Measurements from ENCODE around the gene MCAM.

The MCAM gene

DNA sequence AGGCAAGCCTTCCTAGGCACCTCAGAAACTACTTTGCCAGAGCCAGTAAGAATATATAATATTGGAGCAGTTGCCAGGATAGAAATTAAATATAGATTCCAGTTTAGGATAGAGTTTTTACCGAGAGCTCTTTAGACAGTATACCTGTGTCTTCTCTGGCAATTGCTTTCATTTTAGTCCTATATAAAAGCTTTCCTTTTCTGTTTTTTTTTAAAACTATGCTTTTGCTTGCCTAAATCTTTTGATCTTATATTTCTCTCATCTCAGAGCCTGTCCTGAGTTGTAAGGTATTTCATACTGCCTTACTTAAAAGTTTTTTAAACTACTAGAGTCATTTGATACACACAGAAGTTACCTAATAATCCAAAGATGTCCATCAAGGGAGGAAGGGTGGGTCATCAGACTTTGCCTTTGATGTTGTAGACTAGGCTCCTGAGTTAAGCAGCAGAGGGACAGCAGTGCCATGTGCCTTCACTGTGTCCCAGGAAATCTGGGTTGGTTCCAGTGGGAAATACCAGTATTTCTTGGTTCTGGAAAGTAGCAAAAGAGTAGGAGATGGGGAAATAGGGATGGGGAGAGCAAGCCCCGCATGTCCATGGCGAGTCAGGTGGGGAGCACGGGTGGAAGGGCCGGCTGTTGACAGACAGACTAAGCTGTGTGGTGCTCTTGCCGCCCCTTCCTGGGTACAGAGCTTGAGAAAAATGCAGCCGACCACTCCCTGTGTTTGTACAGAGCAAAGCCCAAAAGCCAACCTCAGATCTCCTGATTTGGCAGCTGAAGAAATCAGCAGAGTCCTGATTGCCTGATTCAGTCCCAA, 11.2 kb downstream of the MCAM start:
- no peak for DNase-seq

DNA sequence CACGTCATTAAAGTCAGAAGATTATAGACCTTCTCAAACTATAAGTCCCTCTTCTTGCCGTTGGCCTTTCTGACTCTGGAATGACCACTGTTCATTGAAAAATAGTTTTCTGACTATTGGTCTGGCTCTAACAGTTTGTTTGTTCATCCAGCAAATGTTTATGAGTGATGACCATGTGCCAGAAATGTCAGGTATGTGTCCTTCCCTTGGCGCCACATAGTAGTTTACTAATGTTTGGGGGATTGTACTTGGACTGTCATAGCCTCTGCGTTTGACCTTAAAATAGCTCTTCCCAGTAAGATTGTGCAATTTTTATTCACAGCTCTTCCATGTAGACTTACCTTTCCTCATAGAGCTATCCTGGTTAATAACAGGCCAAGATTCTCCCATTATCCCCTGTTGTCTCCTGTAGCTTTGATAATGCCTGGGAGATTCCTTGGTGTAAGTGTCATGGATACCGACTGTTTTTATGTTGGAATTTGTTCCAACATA, 13.7 kb downstream of the MCAM start:
- DNase-seq, result no peak

DNA sequence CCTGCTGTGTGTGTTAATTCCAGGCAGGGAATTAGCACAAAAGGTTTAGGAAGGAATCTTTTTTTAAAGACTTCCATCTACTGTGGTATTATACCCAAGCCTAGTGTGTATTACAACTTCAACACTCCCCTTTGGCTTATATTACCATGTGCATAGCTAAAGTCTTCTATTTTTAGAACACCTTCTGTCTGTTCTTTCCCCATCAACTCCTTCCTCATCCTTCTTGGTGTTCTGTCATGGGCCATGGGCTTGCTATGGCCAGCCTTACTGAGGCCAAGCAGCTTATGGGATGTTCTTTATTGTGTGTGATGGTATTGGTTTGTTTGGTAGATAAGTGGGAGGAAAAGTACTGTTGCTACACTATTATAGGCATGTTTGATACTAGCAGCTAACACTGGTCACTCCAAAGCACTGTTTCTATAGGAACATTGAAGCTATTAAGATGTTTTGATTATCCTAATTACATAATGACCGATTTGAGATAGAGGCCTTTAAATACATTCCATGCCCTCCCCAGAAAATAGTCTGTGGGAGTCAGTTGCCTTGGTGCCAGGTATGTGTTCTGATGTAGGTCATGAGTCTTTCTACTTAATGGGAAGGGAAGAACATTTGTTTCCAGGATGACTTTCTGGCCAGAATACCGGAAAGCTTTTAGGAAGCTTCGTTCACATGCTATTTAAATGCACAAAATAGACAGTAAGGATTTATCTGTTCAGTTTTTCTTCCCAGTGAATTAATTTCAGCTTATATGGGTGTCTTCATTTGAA, 16.5 kb downstream of the MCAM start:
- no peak for DNase-seq

DNA sequence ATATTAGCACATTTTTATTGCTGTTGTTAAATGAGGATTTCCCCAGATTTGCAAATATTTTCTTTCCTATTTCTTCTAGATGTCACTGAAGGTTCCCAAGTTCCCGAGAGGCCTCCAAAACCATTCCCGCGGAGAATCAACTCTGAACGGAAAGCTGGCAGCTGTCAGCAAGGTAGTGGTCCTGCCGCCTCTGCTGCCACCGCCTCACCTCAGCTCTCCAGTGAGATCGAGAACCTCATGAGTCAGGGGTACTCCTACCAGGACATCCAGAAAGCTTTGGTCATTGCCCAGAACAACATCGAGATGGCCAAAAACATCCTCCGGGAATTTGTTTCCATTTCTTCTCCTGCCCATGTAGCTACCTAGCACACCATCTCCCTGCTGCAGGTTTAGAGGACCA, 17.5 kb downstream of the MCAM start:
- no peak for DNase-seq

DNA sequence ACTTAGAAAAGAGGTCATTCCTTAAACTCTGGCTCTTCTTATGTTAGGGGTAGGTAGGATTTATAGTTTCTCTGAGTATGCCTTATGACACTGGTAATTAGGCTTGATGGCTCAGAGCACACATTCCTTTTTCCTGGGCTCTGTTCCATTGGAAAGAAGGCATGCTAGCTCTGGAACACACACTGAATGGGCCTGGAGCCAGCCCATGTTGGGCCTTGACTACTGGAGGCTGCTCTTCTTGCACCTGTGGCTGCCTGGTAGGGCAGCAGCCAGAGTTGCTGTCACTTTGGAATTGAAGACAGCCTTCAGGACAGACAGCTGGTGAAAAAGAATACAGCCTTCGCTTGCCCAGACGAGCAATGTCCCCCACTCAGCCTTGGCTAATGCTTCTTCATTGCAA, 18.2 kb downstream of the MCAM start:
- no peak for DNase-seq

DNA sequence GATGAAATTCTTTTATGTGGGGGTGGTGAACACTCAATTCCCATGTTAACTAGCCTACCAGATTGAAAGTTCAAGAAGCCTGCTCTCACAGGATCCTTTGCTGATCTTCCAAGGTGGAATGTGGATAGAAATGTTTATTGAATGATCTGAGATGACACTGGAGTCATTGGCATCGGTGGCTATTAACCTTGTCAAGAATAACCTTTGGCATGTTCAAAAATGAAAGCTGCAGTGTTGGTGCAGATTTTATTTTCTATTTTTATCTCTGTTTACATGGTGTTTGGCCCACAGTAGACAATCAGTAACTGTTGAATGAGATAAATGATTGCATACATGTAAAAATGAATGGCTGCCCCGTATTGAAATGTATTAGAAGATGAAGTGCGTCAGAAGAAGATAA, 19.0 kb downstream of the MCAM start:
- DNase-seq, result no peak

DNA sequence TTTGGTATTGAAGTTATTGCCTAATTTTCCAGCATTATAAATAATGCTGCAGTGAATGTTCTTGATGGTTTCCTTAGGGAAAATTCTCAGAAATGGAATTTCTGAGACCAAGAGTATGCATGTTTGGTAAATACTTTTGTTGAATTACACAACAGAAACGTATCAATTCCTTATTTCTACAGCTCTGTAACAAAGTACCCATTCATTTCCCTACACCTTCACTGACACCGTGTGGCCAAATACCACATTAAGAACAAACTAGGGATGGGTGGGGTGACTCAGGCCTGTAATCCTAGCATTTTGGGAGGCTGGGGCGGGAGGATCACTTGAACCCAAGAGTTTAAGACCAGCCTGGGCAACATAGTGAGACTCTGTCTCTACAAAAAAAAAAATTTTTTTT, 21.8 kb downstream of the MCAM start:
- no peak for DNase-seq

DNA sequence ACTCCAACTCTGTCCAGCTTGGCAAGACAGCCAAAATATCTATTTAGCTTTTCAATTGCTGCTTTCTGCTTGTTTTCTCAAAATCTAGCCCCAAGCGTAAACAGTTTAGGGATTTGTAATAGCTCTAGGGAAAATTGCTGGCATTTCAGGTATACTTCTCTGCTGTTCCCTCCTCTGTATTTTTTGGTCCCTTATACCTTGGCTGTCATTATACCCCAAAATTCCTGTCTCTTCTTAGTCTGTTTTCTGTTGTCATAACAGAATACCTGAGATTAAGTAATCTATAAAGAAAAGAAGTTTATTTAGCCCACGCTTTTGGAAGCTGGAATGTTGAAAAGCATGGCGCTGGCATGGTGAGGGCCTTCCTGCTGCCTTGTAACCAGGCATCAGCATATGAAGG, 23.5 kb downstream of the MCAM start:
- no peak for DNase-seq

DNA sequence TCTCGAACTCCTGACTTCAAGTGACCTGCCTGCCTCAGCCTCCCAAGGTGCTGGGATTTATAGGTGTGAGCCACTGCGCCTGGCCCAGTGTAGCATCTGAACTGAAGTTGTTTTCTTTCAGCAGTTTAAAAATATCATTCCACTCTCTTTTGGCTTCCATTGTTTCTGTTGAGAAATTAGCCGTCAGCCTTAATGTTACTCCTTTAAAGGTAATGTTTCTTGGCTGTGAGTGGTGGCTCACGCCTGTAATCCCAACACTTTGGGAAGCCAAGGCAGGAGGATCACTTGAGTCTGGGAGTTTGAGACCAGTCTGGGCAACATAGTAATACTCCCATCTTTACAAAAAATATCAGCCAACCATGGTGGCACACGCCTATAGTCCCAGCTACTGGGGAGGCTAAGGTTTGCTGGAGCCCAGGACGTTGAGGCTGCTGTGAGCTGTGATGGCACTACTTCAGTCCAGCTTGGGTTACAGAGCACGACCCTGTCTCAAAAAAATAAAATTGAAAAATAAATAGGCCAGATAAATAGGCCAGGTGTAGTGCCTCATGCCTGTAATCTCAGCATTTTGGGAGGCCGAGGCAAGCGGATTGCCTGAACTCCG, 25.9 kb downstream of the MCAM start:
- no peak for DNase-seq

DNA sequence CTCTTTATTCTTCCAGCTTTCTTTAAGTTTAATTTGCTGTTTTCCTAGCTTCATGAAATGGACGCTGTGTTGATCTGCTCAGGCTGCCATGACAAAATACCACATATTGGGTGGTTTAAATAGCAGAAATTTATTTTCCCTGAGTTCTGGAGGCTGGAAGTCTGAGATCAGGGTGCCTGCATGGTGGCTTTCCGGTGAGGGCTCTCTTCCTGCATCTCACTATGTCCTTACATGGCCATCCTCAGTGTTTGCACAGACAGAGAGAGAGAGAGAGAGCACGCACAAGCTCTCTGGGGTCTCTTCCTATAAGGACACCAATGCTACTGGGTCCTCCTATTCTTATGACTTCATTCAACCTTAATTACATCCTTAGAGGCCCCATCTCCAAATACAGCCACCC, 28.7 kb downstream of the MCAM start:
- no peak for DNase-seq

DNA sequence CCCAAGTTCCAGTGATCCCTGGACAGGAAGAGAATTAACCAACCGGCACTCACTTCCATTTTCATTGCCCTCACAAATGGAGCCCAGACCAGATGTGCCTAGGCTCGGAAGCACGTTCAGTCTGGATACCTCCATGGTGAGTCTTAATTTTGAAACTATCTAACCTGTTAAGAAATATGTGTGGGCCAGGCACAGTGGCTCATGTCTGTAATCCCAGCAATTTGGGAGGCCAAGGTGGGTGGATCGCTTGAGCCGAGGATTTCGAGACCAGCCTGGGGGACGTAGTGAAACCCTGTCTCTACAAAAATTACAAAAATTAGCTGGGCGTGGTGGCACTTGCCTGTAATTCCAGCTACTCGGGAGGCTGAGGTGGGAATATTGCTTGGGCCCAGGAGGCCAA, 31.5 kb downstream of the MCAM start:
- no peak for DNase-seq

DNA sequence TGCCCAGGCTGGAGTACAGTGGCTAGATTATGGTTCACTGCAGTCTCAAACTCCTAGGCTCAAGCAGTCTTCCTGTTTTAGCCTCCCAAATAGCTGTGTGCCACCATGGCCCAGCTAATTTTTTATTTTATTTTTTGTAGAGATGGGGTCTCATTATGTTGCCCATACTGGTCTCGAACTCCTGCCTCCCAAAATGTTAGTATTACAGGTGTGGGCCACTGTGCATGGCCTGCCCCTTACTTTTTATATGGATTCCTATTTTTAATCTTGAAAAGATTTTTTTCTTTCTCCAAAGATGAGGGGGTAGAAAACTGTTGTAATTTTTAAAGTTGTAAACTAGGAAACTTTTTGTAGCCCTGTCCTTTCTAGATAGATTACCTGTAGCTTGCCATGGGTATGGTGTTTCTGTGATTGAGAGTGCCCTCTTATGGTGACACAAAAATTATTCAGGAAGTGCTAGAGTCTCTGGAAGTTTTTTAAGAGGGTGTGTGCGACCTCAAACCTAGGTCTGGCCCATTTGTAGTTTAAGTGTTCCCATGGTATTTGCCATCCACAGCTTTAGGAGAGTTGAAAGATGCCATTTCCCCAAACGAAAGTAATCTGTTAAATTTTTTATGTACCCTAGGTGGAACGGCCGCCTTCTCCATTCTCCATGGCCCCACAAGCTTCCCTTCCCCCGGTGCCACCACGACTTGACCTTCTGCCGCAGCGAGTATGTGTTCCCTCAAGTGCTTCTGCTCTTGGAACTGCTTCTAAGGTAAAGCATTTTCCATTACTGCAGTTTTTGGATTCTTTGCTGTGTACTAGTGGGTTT, 32.4 kb downstream of the MCAM start:
- DNase-seq, result no peak

DNA sequence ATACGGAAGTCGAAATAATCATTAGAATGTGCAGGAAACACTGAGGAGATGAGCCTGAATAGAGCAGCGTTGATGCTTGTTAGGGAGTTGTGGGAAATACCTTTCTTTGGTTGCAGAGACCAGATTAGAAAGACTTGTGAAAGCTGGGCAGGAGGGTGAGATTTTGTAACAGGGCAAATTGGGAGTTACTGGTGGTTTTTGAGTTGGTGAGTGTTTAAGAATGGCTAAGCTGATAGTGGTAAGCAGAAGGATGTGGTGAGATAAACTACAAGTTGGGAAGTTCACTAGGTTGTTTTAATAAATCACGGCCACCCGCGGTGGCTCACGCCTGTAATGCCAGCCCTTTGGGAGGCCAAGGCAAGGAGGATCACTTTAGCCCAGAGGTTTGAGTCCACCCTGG, 34.4 kb downstream of the MCAM start:
- no peak for DNase-seq

DNA sequence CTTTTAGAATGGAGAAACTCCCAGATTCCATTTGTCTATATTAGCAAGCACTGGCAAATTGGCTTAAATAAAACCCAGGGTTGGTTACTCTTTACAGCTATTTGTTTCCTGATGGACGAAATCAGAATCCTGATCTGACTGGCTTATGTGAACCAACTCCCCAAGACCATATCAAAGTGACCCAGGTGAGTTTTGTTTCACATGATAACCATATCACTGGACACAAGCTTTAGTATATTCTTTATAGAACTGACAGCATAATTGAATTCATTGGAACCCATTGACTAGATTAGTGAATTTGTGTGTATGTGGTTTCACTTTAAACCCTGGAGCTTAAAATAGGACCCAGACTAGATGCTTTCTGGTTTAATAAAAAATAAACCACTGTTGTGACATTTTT, 39.3 kb downstream of the MCAM start:
- no peak for DNase-seq

DNA sequence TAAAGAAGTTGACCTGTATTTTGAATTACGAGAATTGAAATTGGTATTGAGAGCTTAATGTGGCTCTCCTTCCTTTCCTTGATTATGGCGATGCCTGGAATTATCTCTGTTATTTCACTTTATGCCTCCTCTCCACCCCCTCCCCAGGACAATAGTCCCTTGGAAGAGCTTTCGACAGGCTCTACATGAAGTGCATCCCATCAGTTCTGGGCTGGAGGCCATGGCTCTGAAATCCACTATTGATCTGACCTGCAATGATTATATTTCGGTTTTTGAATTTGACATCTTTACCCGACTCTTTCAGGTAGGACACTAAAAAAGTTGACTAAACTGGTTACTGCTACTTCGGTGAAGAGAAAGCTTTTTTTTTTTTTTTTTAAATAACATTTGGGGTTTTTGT, 43.2 kb downstream of the MCAM start:
- no peak for DNase-seq

DNA sequence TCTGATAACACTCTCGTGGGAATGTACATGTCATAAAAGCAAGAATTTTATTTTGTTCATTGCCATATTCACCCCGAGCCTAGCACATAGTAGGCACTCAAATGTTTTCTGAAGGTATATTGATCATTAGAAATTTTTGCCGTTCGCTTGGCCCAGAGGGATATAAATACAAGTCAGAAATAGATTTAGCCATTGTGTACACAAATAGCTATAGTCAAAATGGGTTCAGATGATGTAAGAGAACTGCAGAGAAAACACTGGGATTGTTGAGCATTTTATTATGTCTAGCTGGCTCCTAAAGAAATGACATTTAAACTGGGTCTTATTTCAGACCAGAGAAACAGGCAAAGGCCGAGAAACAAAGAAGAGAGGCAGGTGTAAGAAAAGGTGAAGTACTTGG, 49.3 kb downstream of the MCAM start:
- no peak for DNase-seq

DNA sequence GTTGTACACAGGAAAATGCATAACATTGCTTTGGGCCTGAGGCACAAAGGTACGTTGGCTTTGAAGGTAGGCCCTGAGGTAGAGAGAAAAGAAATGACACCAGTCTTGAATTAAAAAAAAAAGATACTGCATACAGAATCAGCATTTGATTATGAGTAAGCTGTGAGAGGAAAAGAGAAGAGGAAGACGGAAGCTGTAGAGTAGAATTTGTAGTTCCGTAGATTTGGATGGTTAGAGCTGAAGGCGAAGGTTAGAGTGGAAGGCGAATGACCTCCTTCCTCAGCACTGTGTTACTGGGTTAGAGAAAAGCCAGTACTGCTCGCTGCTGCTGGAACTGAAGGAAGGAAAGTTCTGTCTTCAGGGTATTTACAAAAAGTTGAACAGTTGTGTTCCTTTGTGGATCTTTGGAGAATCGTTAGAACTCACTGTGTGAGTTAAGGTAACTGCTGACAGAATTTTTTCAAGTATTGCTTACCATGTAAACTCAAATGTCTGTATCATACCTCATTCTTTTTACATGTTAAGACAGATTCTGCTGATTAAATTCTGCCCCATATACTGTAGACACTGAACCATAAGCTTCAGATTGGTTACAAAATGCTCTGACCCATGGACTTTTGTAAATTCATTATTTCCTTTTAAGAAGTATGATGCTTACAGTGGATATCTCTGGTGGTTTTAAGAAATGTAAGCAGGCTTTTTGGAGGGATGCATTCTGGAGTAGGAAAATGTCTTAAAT, 50.2 kb downstream of the MCAM start:
- DNase-seq, result no peak

DNA sequence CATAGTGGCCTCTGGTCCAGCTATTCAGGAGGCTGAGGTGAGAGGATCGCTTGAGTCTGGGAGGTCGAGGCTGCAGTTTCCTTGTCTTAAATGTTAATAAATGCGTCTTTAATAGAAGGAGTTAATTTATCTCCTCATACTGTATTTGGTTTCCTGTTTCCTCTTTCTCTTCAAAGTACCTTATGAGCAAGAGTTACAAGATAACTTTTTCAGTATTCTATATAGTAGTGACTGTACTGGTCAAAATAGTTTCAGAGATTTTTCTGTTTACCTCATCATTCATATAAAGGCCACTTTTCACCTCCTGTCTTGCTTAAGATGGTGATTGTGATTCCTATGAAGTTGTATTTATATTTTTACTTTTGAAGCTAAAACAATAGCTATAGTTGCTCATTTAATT, 50.9 kb downstream of the MCAM start:
- no peak for DNase-seq

DNA sequence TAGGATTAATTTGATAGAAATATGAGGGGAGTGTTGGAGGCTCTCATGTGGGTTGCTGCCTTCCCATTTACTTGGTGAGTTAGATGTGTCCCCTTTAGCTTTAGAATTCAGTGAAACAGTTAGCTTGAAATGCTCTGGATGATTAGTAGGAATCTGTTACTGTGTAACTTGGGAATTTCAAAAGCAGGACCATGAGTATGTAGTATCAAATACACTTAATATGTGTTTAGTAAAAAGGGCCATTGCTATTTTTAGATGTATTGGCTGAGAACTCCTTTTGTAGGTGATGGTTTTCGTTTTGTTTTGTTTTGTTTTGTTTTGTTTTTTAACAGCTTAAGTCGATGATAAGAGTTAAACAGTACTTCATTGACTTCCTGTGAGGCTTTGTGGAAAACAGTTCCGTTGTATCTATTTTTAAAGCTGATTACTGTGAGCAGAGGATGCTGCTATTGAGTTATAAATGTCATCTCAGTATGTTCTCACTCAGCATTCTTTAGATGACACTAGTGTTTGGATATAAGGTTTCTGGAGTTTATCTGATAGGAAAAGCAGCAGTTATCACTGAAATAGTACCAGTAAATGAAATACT, 53.5 kb downstream of the MCAM start:
- DNase-seq, result no peak

DNA sequence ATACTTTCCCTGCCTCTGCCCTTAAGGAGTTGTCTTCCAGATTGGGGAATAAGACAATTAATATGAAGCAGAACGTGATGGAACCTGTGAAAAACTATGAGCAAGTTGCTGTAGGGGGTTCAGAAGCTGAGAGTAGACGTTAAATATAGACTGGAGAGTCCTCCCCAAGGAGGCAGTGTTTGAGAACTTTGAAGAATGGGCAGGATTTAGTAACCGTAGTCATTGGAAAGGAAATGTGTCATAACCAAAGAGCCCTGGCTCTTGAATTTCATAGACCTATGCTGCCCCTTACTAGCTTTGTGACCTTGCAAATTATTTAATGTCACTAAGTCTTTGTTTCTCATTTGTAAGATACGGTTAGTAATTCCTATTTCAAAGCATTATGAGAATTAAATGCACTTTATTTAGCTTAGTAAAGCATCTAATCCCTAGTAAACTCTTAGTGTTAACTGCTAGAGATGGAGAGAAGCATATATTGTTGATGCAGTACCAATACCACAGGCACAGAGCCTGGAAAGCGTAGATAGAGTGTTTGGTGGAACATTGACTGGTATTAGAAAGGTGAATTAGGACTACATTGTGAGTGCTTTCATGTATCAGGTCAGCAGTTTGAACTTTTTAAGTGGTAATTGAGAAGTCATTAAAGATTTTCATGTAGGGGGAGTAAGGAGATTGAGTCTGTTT, 54.1 kb downstream of the MCAM start:
- no peak for DNase-seq

DNA sequence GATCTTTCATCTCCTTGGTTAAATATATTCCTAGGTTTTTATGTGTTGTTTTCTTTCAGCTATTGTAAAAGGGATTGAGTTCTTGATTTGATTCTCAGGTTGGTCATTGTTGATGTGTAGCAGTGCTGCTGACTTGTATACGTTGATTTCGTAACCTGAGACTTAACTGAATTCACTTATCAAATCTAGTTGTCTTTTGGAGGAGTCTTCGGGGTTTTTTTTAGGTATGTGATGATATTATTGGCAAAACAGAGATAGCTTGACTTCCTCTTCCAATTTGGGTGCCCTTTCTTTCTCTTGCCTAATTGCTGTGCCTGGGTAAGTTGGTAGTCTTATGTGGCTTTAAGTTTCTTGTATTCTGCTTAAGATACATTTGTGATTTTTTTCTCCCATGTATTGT, 57.9 kb downstream of the MCAM start:
- no peak for DNase-seq
